Epithelial cell of esophagus (primary cell): Measurements from ENCODE around the gene ZNF665.
A peak's percentile ranks its signal among the peaks of the same experiment; 100 is the strongest.

Experiments used
- DNase-seq: peaks from one replicate; pipeline ENCODE4 v3.0.0; 2010; ENCODE audit warnings: low read depth
- H3K4me3 ChIP-seq: 2 replicates; pipeline ENCODE4 v1.5.1; 2011; ENCODE audit warnings: mild to moderate bottlenecking, low read length, control low read depth
- TF ChIP-seq, protein P1 (sequence below): IDR thresholded peaks from 2 replicates; pipeline ENCODE4 v1.5.1; 2011; ENCODE audit warnings: low read depth, mild to moderate bottlenecking, low read length, control low read depth, inconsistent platforms; ENCODE audit not compliant: insufficient read depth; ENCODE audit errors: missing control alignments

The ZNF665 gene

DNA sequence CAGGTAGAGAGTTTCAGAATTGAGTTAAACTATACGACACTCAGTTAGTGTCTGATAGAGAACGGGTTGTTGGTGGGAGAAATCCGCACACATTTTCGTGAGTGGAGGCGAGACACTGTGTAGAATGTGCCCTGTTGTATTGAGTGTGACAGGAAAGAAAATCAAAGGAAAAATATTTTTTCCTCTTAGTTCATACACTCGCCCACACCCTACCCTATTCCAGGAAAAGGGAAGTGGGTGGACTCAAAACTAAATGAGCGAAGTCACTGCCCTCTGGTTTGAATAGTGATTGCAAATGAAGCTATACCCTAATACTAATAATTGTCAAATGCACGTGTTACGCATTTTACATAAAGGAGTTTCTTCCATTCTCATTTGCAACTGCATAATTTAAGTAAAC is 36.3 kb downstream of the ZNF665 start:
- no peak for DNase-seq
- H3K4me3 ChIP-seq: no peak overlapping the region
- TF ChIP-seq, protein P1, sequence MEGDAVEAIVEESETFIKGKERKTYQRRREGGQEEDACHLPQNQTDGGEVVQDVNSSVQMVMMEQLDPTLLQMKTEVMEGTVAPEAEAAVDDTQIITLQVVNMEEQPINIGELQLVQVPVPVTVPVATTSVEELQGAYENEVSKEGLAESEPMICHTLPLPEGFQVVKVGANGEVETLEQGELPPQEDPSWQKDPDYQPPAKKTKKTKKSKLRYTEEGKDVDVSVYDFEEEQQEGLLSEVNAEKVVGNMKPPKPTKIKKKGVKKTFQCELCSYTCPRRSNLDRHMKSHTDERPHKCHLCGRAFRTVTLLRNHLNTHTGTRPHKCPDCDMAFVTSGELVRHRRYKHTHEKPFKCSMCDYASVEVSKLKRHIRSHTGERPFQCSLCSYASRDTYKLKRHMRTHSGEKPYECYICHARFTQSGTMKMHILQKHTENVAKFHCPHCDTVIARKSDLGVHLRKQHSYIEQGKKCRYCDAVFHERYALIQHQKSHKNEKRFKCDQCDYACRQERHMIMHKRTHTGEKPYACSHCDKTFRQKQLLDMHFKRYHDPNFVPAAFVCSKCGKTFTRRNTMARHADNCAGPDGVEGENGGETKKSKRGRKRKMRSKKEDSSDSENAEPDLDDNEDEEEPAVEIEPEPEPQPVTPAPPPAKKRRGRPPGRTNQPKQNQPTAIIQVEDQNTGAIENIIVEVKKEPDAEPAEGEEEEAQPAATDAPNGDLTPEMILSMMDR: no peak

DNA sequence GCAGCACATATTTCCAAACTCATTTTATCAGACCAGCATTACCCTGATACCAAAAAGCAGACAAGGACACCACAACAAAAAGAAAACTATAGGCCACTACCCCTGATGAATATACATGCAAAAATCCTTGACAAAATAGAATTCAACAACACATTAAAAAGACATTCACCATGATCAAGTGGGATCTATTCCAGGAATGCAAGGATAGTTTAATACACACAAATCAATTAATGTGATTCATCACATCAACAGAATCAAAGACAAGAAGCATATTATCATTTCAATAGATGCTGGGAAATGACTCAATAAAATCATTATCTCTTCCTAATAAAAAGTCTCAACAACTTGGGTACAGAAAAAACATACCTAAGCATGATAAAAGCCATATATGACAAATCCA is 45.5 kb downstream of the ZNF665 start:
- DNase-seq: no peak
- TF ChIP-seq, protein P1: no peak
- H3K4me3 ChIP-seq: no peak overlapping the region

DNA sequence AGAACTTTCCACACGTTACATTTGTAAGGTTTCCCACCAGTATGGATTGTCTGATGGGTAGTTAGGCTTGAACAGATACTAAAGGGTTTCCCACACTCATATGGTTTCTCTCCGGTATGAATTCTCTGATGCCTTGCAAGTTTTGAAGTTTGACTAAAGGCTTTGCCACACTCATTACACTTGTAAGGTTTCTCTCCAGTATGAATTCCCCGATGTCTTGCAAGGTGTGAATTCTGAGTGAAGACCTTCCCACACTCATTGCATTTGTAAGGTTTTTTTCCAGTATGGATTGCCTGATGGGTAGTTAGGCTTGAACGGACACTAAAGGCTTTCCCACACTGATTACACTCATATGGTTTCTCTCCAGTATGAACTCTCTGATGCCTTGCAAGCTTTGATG is 52.8 kb downstream of the ZNF665 start:
- DNase-seq: no peak
- TF ChIP-seq, protein P1: no peak
- no peak overlapping the region for H3K4me3 ChIP-seq

DNA sequence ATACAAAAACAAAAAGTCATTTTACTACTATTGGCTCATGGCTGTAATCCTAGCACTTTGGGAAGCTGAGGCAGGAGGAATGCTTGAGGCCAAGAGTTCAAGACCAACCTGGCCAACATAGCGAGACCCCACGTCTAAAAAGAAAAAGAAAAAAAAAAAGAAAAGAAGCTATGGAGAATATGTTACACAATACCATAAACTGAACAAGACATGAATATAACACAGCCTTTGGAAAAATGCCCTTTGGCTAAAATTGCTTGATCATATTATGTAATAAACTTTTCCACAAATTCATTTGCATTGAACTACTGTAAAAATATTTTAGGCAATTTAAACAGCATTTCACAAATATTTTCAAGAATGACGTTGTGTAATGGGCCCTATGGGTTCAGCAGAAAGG is 56.7 kb downstream of the ZNF665 start:
- DNase-seq: no peak
- H3K4me3 ChIP-seq: no peak overlapping the region
- TF ChIP-seq, protein P1: no peak

DNA sequence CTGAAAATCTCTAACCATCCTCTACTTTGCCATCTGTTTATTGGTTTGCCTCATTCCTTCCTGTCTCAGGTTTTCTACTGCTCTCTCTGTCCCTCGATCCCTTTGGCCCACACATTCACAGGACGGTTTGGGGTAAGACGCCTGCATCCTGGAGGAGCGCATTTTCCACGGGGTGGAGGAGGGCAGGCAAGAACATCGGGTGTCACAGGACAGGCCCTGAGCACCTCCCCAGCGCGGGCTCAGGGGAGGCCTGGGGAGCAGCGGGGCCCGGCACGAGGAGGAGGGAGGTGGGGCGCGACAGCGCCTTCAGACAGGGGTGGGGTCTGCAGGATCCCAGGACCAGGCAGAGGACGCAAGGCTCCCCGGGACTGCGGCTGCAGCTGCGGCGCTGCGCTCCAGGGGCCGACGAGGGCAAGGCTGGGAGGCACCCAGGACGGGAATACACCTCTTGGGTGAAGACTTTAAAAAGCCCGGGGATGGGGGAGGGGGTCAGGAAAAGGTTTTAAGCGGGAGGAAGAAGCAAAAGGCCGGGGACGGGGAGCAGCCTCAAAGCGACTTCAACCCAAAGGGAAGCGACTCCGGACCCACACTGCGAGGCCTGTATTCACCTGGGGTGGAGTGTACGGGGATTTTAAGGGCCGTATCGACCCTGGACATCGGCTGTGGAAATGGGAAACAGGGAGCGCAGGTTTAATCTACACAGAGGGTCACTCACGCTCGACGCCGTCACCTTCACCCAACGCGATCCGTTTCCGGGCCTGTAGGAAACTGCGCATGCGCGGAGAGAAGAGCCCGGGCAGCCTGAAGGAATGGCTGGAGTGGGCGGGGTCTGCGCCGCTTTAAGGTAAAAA is 60.8 kb downstream of the ZNF665 start, which contains the start of gene ZNF415:
Gene ZNF415 (minus strand): TSS at position 770 of the 851 bp plus-strand sequence. CDS start 10,234 bp downstream, outside the sequence.
- TF ChIP-seq, protein P1: no peak
- peak; percentile 67 for DNase-seq
- H3K4me3 ChIP-seq: peak within 1 kb of the TSS; percentile 77

DNA sequence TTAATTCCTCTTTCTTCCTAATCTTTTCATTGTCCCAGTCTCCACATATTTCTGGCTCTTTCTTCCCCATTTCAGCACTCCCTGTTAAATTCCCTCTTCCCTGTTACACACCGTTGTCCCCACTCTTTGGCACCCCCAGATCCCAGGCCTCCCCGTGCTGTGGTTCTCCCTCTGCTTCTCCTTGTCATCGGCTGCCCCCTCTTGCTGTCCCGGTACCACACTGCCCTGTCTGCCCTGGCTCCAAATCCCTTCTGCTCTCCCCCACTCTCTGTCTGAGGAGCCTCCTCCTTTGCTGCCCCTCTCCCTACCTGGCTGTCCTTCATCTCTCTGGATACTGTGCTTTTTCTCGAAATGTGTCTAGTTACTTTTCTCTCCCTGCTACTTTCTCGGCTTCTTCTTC is 61.4 kb downstream of the ZNF665 start:
- TF ChIP-seq, protein P1: no peak
- peak overlapping the region; percentile 77 for H3K4me3 ChIP-seq
- DNase-seq: no peak
